HG03045 (cell line): ENCODE results near the gene RPS6KC1.
A peak's percentile ranks its signal among the peaks of the same experiment; 100 is the strongest.
"Not testable (repeated sequence)": the region's sequence is repeated elsewhere in the genome, so short reads cannot be mapped to it uniquely, and the experiment has no call there.

Experiments
- ATAC-seq: cut with Tn5 transposase; IDR thresholded peaks from one replicate; pipeline ENCODE4 v1.9.1; 2021; ENCODE audit warnings: mild to moderate bottlenecking, moderate library complexity; ENCODE audit not compliant: unreplicated experiment

RPS6KC1 gene

GRCh38 chr1:213054733-213055591, 3.9 kb downstream of the RPS6KC1 start:
- ATAC-seq: no peak

DNA sequence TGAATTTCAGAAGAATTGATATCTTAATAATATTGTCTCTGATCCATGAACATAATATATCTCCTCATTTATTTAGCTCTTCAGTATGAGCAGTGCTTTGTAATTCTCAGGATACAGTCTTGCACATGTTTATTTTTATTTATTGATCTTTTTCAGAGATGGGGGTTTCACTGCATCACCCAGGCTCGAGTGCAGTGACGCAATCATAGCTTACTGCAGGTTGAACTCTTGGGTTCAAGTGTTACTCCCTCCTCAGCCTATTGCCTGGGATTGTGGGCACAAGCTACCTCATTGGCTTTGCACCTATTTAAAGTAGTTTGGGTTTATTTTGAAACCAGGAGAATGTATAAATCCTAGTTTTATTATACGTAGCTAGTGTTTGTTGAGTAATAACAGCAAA, 4.7 kb downstream of the RPS6KC1 start:
- no peak for ATAC-seq

- no peak for ATAC-seq
Measured at GRCh38 chr1:213057264-213058059, 6.4 kb downstream of the RPS6KC1 start.

- no peak for ATAC-seq
Measured at GRCh38 chr1:213060836-213061235, 9.8 kb downstream of the RPS6KC1 start.

DNA sequence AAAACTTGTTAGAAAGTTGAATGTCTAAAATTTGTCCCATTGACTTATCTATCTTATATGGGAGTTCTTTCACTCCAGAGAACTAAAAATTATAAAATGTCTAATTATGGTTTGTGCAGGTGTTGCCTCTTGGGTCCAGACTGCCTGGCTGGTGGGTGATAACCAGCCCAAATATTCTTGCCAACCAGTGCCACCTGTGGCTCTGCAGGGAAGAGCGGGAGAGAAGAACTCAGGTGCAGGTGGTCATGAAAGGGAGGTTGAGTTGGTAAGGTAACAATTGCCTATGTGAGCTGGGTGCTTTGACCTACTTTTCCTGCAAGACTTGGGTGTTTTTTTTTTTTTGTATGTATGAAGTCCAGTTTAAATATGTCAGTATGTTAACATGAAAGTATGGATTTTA, 10.2 kb downstream of the RPS6KC1 start:
- ATAC-seq: no peak

DNA sequence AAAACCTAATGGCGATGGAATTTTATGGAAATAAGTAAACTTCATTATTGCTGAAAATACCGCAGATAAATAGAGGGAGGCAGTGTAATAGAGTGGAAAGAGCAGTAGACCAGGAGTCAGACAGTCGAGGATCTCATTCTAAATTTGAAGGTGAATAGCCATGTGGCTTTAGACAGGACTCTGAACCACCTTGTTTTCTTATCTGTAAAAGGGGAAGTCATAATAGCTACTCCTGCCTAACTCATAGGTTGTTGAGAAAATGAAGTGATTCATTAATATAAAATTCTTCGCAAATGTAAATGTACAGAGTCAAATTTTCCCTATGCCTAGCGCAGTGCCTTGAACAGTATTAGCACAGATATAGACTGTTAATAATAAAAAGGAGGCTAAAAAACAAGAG, 14.8 kb downstream of the RPS6KC1 start:
- ATAC-seq: no peak

DNA sequence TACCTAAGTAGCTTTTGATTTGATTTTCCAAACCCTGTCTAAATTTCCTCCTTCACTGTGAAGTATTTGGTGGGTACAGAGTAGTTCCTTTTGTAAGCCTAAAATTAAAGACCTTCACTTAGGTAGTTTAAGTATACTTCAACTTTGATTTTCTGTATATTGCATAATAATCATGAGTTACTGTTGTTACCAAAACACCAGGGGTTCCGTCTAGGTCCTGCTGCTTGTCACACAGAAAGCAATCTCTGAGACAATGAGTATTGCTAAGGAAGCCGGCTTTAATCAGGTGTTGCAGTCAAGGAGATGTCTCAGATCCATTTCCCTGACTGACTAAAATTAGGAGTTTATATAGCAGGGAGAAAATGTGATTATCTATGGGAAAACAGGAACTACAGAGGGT, 15.3 kb downstream of the RPS6KC1 start:
- no peak for ATAC-seq

- ATAC-seq: no peak
Measured at GRCh38 chr1:213067352-213067751, 16.3 kb downstream of the RPS6KC1 start.

DNA sequence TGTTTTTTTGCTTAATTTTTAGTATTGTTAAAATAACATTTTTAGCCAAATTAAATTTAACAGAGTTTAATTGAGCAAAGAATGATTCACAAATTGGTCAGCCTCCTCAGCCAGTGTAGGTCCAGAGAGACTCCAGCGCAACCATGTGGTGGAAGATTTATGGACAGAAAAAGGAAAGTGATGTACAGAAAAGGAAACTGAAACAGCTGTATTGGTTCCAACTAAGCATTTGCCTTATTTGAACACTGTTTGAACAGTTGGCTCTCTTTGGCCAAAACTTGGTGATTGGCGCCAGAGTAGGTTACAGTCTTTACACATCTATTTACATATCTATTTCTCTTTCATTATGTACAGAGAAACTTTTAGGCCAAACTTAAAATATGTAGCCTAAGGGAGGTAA, 19.4 kb downstream of the RPS6KC1 start:
- peak; percentile 94 for ATAC-seq

- ATAC-seq: peak; percentile 65
Measured at GRCh38 chr1:213075725-213076124, 24.7 kb downstream of the RPS6KC1 start.

DNA sequence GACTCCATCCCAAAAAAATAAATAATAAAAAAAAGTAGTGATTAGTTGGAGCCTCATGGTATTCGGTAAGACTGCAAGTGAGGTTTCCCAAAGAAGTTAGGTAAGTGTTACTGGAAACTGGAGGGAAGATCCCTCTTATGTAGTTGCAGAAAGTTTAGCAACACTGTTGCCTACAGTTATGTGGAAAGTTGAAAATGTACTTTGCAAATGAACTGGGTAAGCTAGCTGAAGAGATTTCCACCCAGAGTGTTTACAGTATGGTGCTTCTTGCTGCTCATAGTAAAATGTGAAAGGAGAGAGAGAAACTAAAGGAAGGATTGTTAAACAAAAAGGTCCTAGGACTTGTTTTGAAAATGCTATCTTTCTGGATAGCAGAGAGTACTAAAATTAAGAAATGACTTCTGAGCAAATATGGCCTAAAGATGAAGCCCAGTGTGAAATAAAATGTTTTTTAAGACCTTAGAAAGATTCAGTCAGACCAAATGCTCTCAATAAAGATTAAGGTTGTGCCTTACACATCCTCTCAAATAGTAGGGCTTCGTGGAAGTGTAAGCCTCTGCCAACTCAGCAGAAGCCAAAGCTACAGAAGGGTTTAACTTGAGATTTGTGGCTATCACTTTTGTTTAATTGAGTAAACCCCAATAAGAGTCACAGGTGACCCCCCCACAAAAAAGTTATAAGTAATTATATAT, 31.5 kb downstream of the RPS6KC1 start:
- no peak for ATAC-seq

DNA sequence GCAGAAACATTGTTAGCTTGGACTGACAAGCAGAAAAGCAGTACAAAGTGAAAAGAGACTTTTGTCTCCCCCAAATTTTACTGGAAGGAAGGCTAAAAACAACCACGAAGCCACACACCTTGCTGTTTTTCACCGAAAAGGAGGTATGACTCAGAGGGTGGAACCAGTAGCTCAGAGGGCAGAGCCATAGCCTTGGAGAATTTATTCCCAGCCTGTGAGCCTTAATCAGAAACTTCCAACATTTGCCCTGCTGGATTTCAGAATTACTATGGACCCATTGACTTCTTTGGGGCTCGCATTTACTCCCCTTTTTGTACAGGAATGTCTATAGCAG, 32.0 kb downstream of the RPS6KC1 start:
- ATAC-seq: no peak

GRCh38 chr1:213087911-213088310, 36.9 kb downstream of the RPS6KC1 start:
- no peak for ATAC-seq

DNA sequence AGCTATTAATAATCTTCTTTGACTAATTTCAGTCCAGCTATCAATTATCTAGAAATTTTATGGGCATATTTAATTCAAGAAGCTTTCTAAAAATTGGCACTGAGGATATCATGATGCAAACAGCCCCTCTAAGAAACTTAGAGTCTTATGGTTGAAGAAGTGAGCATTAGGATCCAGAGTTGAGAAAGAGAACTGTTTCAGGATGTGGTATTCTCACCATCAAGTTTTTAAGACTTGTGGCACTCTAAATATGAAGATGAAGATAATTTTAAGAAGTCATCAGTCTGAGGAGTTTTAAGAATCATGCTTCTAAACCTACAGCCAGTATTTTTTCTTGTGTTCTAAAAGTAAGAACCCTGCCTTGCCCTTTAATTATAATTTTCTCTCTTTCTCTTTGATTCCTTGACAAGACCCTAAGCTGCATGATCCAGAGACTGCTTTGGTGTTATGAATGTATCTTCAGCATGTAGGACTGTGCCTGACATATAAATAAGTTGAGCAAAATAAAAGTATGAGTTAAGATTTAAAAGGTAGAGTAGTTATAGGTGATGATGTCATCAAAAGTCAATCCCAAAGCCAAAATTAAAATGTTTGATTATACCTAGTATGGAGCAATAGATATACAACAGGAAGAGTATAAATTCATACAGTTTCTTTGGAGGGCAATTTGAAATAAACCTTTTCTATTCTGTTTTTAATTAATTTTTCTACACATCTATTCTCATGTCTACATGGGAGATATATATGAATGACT, 39.1 kb downstream of the RPS6KC1 start:
- no peak for ATAC-seq

DNA sequence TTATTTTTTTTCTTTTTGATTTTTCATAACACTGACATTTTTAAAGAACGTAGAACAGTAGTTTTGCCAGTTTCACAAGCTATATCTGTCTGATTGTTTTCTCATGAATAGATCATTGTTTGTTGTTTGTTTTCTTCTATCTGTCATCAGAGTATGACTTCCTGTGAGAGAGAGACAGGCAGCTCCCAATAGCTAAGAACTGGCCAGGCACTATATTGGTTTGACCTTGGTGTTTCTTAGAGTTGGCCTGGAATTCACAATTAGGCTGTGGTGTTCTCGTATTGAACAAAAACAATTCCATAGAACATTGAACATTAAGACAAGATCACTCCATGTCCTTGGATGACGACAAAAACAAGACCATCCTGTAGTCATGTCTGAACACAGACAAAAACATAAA, 43.4 kb downstream of the RPS6KC1 start:
- ATAC-seq: no peak

DNA sequence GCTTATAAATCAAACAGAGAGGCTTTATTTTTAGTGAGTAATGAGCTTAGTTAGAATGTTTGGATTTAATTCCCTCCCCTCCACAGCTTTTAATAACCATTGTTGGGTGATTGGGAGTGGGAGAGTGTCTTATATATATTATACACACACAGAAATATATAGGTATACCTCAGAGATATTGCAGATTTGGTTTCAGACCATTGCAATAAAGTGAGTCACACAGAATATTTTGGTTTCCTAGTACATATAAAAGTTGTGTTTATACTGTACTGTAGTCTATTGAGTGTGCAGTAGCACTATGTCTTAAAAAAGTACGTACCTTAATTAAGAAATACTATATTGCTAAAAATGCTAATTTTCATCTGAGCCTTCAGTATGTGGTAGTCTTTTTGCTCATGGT, 44.4 kb downstream of the RPS6KC1 start:
- ATAC-seq: no peak

- no peak for ATAC-seq
Measured at GRCh38 chr1:213099682-213100399, 48.8 kb downstream of the RPS6KC1 start.

- not testable (repeated sequence) for ATAC-seq
Measured at GRCh38 chr1:213100565-213100964, 49.5 kb downstream of the RPS6KC1 start.

GRCh38 chr1:213103377-213104306, 52.6 kb downstream of the RPS6KC1 start:
- ATAC-seq: no peak
